HepG2 (cell line): ENCODE measurements around the gene ARHGEF10L. TPM values are rescaled to one million over a fixed set of nuclear protein-coding genes. Genes with fewer than 3 reads are reported as not detected.
A peak's percentile ranks its signal among the peaks of the same experiment; 100 is the strongest.

Source experiments
- ADNP ChIP-seq: sonication (generic); formaldehyde crosslinking; IDR thresholded peaks from 2 replicates; pipeline ENCODE4 v1.4.0; 2020; ENCODE audit warnings: missing genetic modification reagents
- ARNT ChIP-seq: fragments of 450-650 bp; IDR thresholded peaks from 2 replicates; pipeline ENCODE4 v1.6.1; 2017
- ARNTL ChIP-seq: sonication (generic); formaldehyde crosslinking; IDR thresholded peaks from 2 replicates; pipeline ENCODE4 v1.4.0; 2020; ENCODE audit warnings: mild to moderate bottlenecking, missing genetic modification reagents
- ESRRA ChIP-seq: sonication (generic); formaldehyde crosslinking; IDR thresholded peaks from 2 replicates; pipeline ENCODE4 v1.5.1; 2020; ENCODE audit warnings: mild to moderate bottlenecking, low read depth, missing genetic modification reagents
- FOXM1 ChIP-seq: sonication (generic); formaldehyde crosslinking; IDR thresholded peaks from 2 replicates; pipeline ENCODE4 v1.5.0; 2020; ENCODE audit warnings: missing genetic modification reagents
- FUBP1 ChIP-seq: sonication (generic); formaldehyde crosslinking; IDR thresholded peaks from 2 replicates; pipeline ENCODE4 v1.5.1; 2020; ENCODE audit warnings: missing genetic modification reagents, mild to moderate bottlenecking, borderline replicate concordance
- KMT2B ChIP-seq: IDR thresholded peaks from 2 replicates; pipeline ENCODE4 v1.6.1; 2016; ENCODE audit warnings: missing genetic modification reagents, missing compliant biosample characterization
- POGK ChIP-seq: sonication (generic); formaldehyde crosslinking; conservative IDR thresholded peaks from 2 replicates; pipeline ENCODE4 v1.8.0; 2022; ENCODE audit warnings: mild to moderate bottlenecking, moderate library complexity, missing genetic modification reagents
- POLR2AphosphoS2 ChIP-seq: IDR thresholded peaks from 2 replicates; pipeline ENCODE4 v1.6.1; 2011; ENCODE audit warnings: low read depth, low read length, improper control_type of control experiment
- SALL1 ChIP-seq: sonication (generic); formaldehyde crosslinking; IDR thresholded peaks from 2 replicates; pipeline ENCODE4 v1.8.0; 2022; ENCODE audit warnings: mild to moderate bottlenecking, missing genetic modification reagents
- SMAD9 ChIP-seq: sonication (generic); formaldehyde crosslinking; IDR thresholded peaks from 2 replicates; pipeline ENCODE4 v1.5.1; 2020; ENCODE audit warnings: mild to moderate bottlenecking, missing genetic modification reagents
- THAP9 ChIP-seq: sonication (generic); formaldehyde crosslinking; IDR thresholded peaks from 2 replicates; pipeline ENCODE4; 2020; ENCODE audit warnings: missing genetic modification reagents, mild to moderate bottlenecking, borderline replicate concordance
- YY1 ChIP-seq: IDR thresholded peaks from 2 replicates; pipeline ENCODE4 v1.6.1; 2011; ENCODE audit warnings: low read length, low read depth, moderate library complexity, mild to moderate bottlenecking; ENCODE audit not compliant: insufficient read depth, insufficient replicate concordance
- ZBTB3 ChIP-seq: sonication (generic); formaldehyde crosslinking; IDR thresholded peaks from 2 replicates; pipeline ENCODE4 v1.4.0; 2020; ENCODE audit warnings: low read depth, mild to moderate bottlenecking, moderate library complexity, missing genetic modification reagents, borderline replicate concordance
- ZFP62 ChIP-seq: sonication (generic); formaldehyde crosslinking; IDR thresholded peaks from 2 replicates; pipeline ENCODE4 v1.4.0; 2020; ENCODE audit warnings: missing genetic modification reagents
- ZFP82 ChIP-seq: sonication (generic); formaldehyde crosslinking; IDR thresholded peaks from 2 replicates; pipeline ENCODE4 v1.5.1; 2020; ENCODE audit warnings: mild to moderate bottlenecking, missing genetic modification reagents, borderline replicate concordance
- ZFYVE20 ChIP-seq: sonication (generic); formaldehyde crosslinking; IDR thresholded peaks from 2 replicates; pipeline ENCODE4 v1.8.0; 2023; ENCODE audit warnings: low read depth, mild to moderate bottlenecking, moderate library complexity, missing genetic modification reagents, borderline replicate concordance
- ZNF337 ChIP-seq: sonication (generic); formaldehyde crosslinking; IDR thresholded peaks from 2 replicates; pipeline ENCODE4 v1.5.1; 2020; ENCODE audit warnings: missing genetic modification reagents, low read depth, mild to moderate bottlenecking, borderline replicate concordance
- polyA plus RNA-seq, 8 experiments: library from polyadenylated mRNA; depleted of rRNA in 3 of 8; stranded (reverse) in 7 of 8; unstranded in 1 of 8; fragments of >200 nt; fragmentation: Illumina TruSeq in 4 of 8; extraction: Trizol in 4 of 8; gene quantifications; 2 replicates each; pipeline versions ENCODE4 v1.2.1 to v1.2.3, GENCODE V29; 2011 to 2016; ENCODE audit warnings: low read depth in 4 of 8, missing spikeins in 1 of 8, mixed read lengths in 1 of 8; ENCODE audit not compliant: insufficient read depth in 1 of 8
- total RNA-seq, 5 experiments: library from RNA; depleted of rRNA; stranded (reverse); fragments of >200 nt; fragmentation: Illumina TruSeq; extraction: Trizol; gene quantifications; 2 replicates each; pipeline ENCODE4 v1.2.3, GENCODE V29; 2016; ENCODE audit warnings: low read depth in 1 of 5
- TF ChIP-seq, protein P1 (sequence below): IDR thresholded peaks from 2 replicates; pipeline ENCODE4 v1.6.1; 2016; ENCODE audit warnings: low read depth

Gene ARHGEF10L
- total and polyA plus RNA-seq, 2 of the 13 experiments (the other 11 are each of a cell fraction or from before 2014, with no cell fraction given): 46.5 to 78.3 TPM

GRCh38 chr1:17581389-17582123 lies 42.1 kb downstream of the ARHGEF10L start (continued):
- no peak for TF ChIP-seq FUBP1 (CRISPR knock-in tag)
- TF ChIP-seq POLR2AphosphoS2: no peak
- TF ChIP-seq ARNT: no peak
- no peak for TF ChIP-seq FOXM1 (CRISPR knock-in tag)
- TF ChIP-seq THAP9 (CRISPR knock-in tag): no peak
- TF ChIP-seq ZNF337 (CRISPR knock-in tag): no peak
- TF ChIP-seq KMT2B (CRISPR knock-in tag): no peak
- no peak for TF ChIP-seq ZFYVE20
- TF ChIP-seq, protein P1, sequence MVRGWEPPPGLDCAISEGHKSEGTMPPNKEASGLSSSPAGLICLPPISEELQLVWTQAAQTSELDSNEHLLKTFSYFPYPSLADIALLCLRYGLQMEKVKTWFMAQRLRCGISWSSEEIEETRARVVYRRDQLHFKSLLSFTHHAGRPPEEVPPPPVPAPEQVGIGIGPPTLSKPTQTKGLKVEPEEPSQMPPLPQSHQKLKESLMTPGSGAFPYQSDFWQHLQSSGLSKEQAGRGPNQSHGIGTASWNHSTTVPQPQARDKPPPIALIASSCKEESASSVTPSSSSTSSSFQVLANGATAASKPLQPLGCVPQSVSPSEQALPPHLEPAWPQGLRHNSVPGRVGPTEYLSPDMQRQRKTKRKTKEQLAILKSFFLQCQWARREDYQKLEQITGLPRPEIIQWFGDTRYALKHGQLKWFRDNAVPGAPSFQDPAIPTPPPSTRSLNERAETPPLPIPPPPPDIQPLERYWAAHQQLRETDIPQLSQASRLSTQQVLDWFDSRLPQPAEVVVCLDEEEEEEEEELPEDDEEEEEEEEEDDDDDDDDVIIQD (CRISPR knock-in tag): no peak; the same call in 1 of the 2 replicates
- TF ChIP-seq ADNP (CRISPR knock-in tag): no peak
- no peak for TF ChIP-seq ZFP82 (CRISPR knock-in tag)
- TF ChIP-seq POGK (CRISPR knock-in tag): peak; percentile 73; the same call in 1 of the 2 replicates
- no peak for TF ChIP-seq SMAD9
- no peak for TF ChIP-seq SALL1 (CRISPR knock-in tag)
- no peak; the same call in 1 of the 2 replicates for TF ChIP-seq ESRRA (CRISPR knock-in tag)
- 0 out of 2 replicates have a peak, but pooled peaks have one; percentile 49 for TF ChIP-seq ARNTL (CRISPR knock-in tag)
- TF ChIP-seq YY1: no peak
- TF ChIP-seq ZBTB3 (CRISPR knock-in tag): no peak
- no peak for TF ChIP-seq ZFP62
